ENCODE measurements around the gene VSIG8. TPM values are rescaled to one million over a fixed set of nuclear protein-coding genes. Genes with fewer than 3 reads are reported as not detected.

The VSIG8 gene
- total and polyA plus RNA-seq, 8 donors = 0.16 to 0.27 TPM; not detected in 6

GRCh38 chr1:159860456-159860855 is 2.0 kb downstream of the VSIG8 start:
- H3K4me3 ChIP-seq = no peak overlapping the region
- no peaks in the 10 kb centered on the region for H3K36me3 ChIP-seq
- WGBS, 2 donors = 60 to 65% methylated on average over 3 of the region's 3 CpGs
- no peaks in the 10 kb centered on the region for H3K9me3 ChIP-seq
- no peak for FAIRE-seq
- TF ChIP-seq, protein P1, sequence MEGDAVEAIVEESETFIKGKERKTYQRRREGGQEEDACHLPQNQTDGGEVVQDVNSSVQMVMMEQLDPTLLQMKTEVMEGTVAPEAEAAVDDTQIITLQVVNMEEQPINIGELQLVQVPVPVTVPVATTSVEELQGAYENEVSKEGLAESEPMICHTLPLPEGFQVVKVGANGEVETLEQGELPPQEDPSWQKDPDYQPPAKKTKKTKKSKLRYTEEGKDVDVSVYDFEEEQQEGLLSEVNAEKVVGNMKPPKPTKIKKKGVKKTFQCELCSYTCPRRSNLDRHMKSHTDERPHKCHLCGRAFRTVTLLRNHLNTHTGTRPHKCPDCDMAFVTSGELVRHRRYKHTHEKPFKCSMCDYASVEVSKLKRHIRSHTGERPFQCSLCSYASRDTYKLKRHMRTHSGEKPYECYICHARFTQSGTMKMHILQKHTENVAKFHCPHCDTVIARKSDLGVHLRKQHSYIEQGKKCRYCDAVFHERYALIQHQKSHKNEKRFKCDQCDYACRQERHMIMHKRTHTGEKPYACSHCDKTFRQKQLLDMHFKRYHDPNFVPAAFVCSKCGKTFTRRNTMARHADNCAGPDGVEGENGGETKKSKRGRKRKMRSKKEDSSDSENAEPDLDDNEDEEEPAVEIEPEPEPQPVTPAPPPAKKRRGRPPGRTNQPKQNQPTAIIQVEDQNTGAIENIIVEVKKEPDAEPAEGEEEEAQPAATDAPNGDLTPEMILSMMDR (IDR thresholded peaks at IDR 0.05) = no peak
- DNase-seq = no peak
- no peak for ATAC-seq
- H3K27ac ChIP-seq = no peak overlapping the region
- intact Hi-C loops (cut with DNase I) = no loop called here
- H3K27me3 ChIP-seq = no peaks in the 10 kb centered on the region
- no peaks in the 10 kb centered on the region for H3K4me1 ChIP-seq

DNA sequence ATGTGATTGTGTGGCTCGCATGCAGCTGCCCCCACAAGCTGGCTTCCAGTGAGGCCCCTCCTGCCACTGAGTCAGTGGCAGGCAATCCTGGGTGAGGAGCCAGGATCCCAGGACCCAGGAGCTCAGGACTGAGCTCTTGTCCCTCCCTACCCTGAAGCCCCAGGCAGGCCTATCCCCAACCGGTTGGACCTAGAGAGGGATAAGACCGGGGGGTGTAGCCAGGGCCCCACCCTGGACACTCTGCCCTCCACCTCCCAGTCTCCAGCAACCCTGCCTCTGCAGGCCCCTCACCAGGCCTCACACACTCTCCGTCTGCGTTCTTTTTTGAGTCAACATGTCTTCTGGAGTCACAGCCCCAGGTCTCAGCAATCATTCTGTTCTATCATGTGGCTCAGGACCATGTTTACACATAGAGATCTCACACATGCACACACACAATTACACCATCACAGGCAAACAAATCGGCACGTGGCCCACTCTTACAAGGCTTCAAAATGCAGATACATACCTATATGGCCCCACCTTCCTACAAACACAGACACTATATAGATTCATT is 2.6 kb downstream of the VSIG8 start:
- H3K9me3 ChIP-seq = no peaks in the 10 kb centered on the region
- WGBS, 2 donors = 66 to 73% methylated on average over 7 of the region's 7 CpGs
- intact Hi-C loops (cut with DNase I) = no loop called here
- no peaks in the 10 kb centered on the region for H3K36me3 ChIP-seq
- DNase-seq (no peak), FAIRE-seq (no peak), ATAC-seq (no peak)
- H3K4me1 ChIP-seq = no peaks in the 10 kb centered on the region
- TF ChIP-seq, protein P1 (IDR thresholded peaks at IDR 0.05) = no peak
- H3K4me3 ChIP-seq = no peak overlapping the region
- H3K27ac ChIP-seq = no peak overlapping the region
- H3K27me3 ChIP-seq = no peaks in the 10 kb centered on the region

GRCh38 chr1:159857889-159858288 is 4.6 kb downstream of the VSIG8 start:
- no peaks in the 10 kb centered on the region for H3K9me3 ChIP-seq

DNA sequence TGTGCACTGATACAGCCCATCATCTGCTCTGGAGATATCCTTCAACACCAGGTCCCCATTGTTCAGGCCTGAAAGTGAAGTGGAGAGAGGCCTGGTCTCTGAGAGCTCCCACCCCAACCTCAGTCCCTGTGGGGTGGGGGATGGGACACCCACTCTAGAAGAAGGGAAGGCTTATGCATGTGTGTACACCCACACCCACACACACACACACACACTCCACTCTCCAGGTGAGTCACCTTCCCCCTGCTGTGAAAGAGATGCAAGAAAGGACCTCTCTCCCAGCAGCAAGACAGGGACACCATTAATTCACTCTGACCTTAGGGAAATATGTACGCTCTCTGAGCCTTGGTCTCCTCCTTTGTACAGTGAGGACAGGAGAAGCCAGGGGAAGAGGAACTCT is 5.9 kb downstream of the VSIG8 start:
- H3K27ac ChIP-seq = no peak overlapping the region
- H3K27me3 ChIP-seq = no peaks in the 10 kb centered on the region
- FAIRE-seq = no peak
- H3K4me3 ChIP-seq = no peak overlapping the region
- no peak for ATAC-seq
- no peaks in the 10 kb centered on the region for H3K36me3 ChIP-seq
- TF ChIP-seq, protein P1 (IDR thresholded peaks at IDR 0.05) = no peak
- no peaks in the 10 kb centered on the region for H3K9me3 ChIP-seq
- no peak for DNase-seq
- 95 to 100% methylated on average over 1 of the region's 1 CpG for WGBS, 2 donors
- intact Hi-C loops (cut with DNase I) = no loop called here
- peaks cover 0 to 7% (median 6%) of the 10 kb centered on the region in 3 donors for H3K4me1 ChIP-seq

More at GRCh38 chr1:159857889-159858288, 4.6 kb downstream of the VSIG8 start:
- intact Hi-C loops (cut with DNase I) = no loop called here
- no peak overlapping the region for H3K4me3 ChIP-seq
- no peak overlapping the region for H3K27ac ChIP-seq
- FAIRE-seq (no peak), DNase-seq (no peak), ATAC-seq (no peak)
- H3K27me3 ChIP-seq = no peaks in the 10 kb centered on the region
- 90 to 93% methylated on average over 6 of the region's 6 CpGs for WGBS, 2 donors
- H3K4me1 ChIP-seq = peaks cover 0 to 7% (median 6%) of the 10 kb centered on the region in 3 donors
- TF ChIP-seq, protein P1 (IDR thresholded peaks at IDR 0.05) = no peak
- no peaks in the 10 kb centered on the region for H3K36me3 ChIP-seq

GRCh38 chr1:159855709-159856108 is 6.7 kb downstream of the VSIG8 start:
- TF ChIP-seq, protein P1 (IDR thresholded peaks at IDR 0.05) = no peak
- FAIRE-seq (no peak), DNase-seq (peak in 1 of 6 donors; percentile 72), ATAC-seq (no peak)
- 86 to 88% methylated on average over 34 of the region's 34 CpGs for WGBS, 2 donors
- no peaks in the 10 kb centered on the region for H3K9me3 ChIP-seq
- no peak overlapping the region for H3K4me3 ChIP-seq
- no peaks in the 10 kb centered on the region for H3K27me3 ChIP-seq
- peaks cover 0 to 7% (median 6%) of the 10 kb centered on the region in 3 donors for H3K4me1 ChIP-seq
- H3K27ac ChIP-seq = no peak overlapping the region
- H3K36me3 ChIP-seq = no peaks in the 10 kb centered on the region
- intact Hi-C loops (cut with DNase I) = no loop called here

Measured in pancreas (tissue), 10 donors.